BLaER1 (cell line): ENCODE measurements around the gene SACS.

Experiments
- H3K27ac ChIP-seq: shearing (Covaris generic); formaldehyde crosslinking; 2 replicates; pipeline ENCODE4 v1.8.1; 2022
- H3K27me3 ChIP-seq: shearing (Covaris generic); formaldehyde crosslinking; 2 replicates; pipeline ENCODE4 v1.8.1; 2022
- H3K36me3 ChIP-seq: shearing (Covaris generic); formaldehyde crosslinking; 2 replicates; pipeline ENCODE4 v1.8.1; 2022
- H3K4me1 ChIP-seq: shearing (Covaris generic); formaldehyde crosslinking; 2 replicates; pipeline ENCODE4 v1.8.1; 2022
- H3K4me2 ChIP-seq: shearing (Covaris generic); formaldehyde crosslinking; 2 replicates; pipeline ENCODE4 v1.8.1; 2022
- H3K4me3 ChIP-seq: shearing (Covaris generic); formaldehyde crosslinking; 2 replicates; pipeline ENCODE4 v1.8.1; 2022
- H3K9ac ChIP-seq: shearing (Covaris generic); formaldehyde crosslinking; 2 replicates; pipeline ENCODE4 v1.8.1; 2022
- H3K9me3 ChIP-seq: shearing (Covaris generic); formaldehyde crosslinking; 2 replicates; pipeline ENCODE4 v1.8.1; 2022
- H4K20me1 ChIP-seq: shearing (Covaris generic); formaldehyde crosslinking; 2 replicates; pipeline ENCODE4 v1.8.1; 2022
- Cebpa-rat ChIP-seq: shearing (Covaris generic); IDR thresholded peaks from 2 replicates; pipeline ENCODE4 v1.8.1; 2022

Gene SACS

GRCh38 chr13:23384111-23384510 lies 49.4 kb downstream of the SACS start:
- no peaks in the 10 kb centered on the region for H4K20me1 ChIP-seq
- no peak for TF ChIP-seq Cebpa-rat
- peaks cover 33% of the 10 kb centered on the region for H3K4me1 ChIP-seq
- no peak overlapping the region for H3K9ac ChIP-seq
- no peaks in the 10 kb centered on the region for H3K27me3 ChIP-seq
- H3K27ac ChIP-seq: no peak overlapping the region
- H3K36me3 ChIP-seq: no peaks in the 10 kb centered on the region
- H3K4me2 ChIP-seq: no peak overlapping the region
- no peak overlapping the region for H3K4me3 ChIP-seq
- H3K9me3 ChIP-seq: no peaks in the 10 kb centered on the region

- no peak overlapping the region for H3K27ac ChIP-seq
- H3K4me1 ChIP-seq: peaks cover 42% of the 10 kb centered on the region
- no peaks in the 10 kb centered on the region for H3K36me3 ChIP-seq
- no peaks in the 10 kb centered on the region for H3K9me3 ChIP-seq
- no peak overlapping the region for H3K4me2 ChIP-seq
- no peak overlapping the region for H3K4me3 ChIP-seq
- H4K20me1 ChIP-seq: no peaks in the 10 kb centered on the region
- H3K27me3 ChIP-seq: no peaks in the 10 kb centered on the region
- no peak for TF ChIP-seq Cebpa-rat
- H3K9ac ChIP-seq: no peak overlapping the region
Measured at GRCh38 chr13:23383151-23383550, 50.4 kb downstream of the SACS start.

- TF ChIP-seq Cebpa-rat: no peak
- H3K36me3 ChIP-seq: no peaks in the 10 kb centered on the region
- H3K27me3 ChIP-seq: no peaks in the 10 kb centered on the region
- peak overlapping the region; percentile 58 for H3K4me2 ChIP-seq
- no peaks in the 10 kb centered on the region for H3K9me3 ChIP-seq
- no peak overlapping the region for H3K9ac ChIP-seq
- H3K4me1 ChIP-seq: peaks cover 55% of the 10 kb centered on the region
- no peaks in the 10 kb centered on the region for H4K20me1 ChIP-seq
- no peak overlapping the region for H3K4me3 ChIP-seq
- no peak overlapping the region for H3K27ac ChIP-seq
Measured at GRCh38 chr13:23381866-23382265, 51.6 kb downstream of the SACS start.

GRCh38 chr13:23380534-23380933 lies 53.0 kb downstream of the SACS start:
- Histone ChIP-seq H3K27me3 (no peaks in the 10 kb centered on the region), H4K20me1 (no peaks in the 10 kb centered on the region), H3K9me3 (no peaks in the 10 kb centered on the region), H3K9ac (no peak overlapping the region), H3K27ac (no peak overlapping the region), H3K4me1 (peaks cover 68% of the 10 kb centered on the region), H3K4me2 (peak overlapping the region; percentile 78), H3K36me3 (no peaks in the 10 kb centered on the region), H3K4me3 (no peak overlapping the region)
- TF ChIP-seq Cebpa-rat: no peak

GRCh38 chr13:23377983-23378632 lies 55.4 kb downstream of the SACS start:
- H3K9me3 ChIP-seq: no peaks in the 10 kb centered on the region
- TF ChIP-seq Cebpa-rat: no peak
- peaks cover 11% of the 10 kb centered on the region for H4K20me1 ChIP-seq
- H3K4me2 ChIP-seq: peak overlapping the region; percentile 78
- H3K27me3 ChIP-seq: no peaks in the 10 kb centered on the region
- no peak overlapping the region for H3K4me3 ChIP-seq
- H3K9ac ChIP-seq: no peak overlapping the region
- H3K36me3 ChIP-seq: peaks cover 5% of the 10 kb centered on the region; the same call in 1 of the 2 replicates
- peak overlapping the region; percentile 36 for H3K27ac ChIP-seq
- peaks cover 82% of the 10 kb centered on the region for H3K4me1 ChIP-seq

- TF ChIP-seq Cebpa-rat: no peak
- H3K4me3 ChIP-seq: no peak overlapping the region
- no peaks in the 10 kb centered on the region for H3K27me3 ChIP-seq
- no peaks in the 10 kb centered on the region for H3K9me3 ChIP-seq
- H3K9ac ChIP-seq: no peak overlapping the region
- H3K4me2 ChIP-seq: peak overlapping the region; percentile 78
- H3K4me1 ChIP-seq: peaks cover 88% of the 10 kb centered on the region
- H3K27ac ChIP-seq: peak overlapping the region; percentile 19
- peaks cover 16% of the 10 kb centered on the region for H4K20me1 ChIP-seq
- peaks cover 10% of the 10 kb centered on the region; the same call in 1 of the 2 replicates for H3K36me3 ChIP-seq
Measured at GRCh38 chr13:23377579-23377978, 55.9 kb downstream of the SACS start.

- no peak for TF ChIP-seq Cebpa-rat
- peak overlapping the region; percentile 80 for H3K4me2 ChIP-seq
- H3K4me1 ChIP-seq: peaks cover 73% of the 10 kb centered on the region
- H4K20me1 ChIP-seq: peaks cover 28% of the 10 kb centered on the region
- no peaks in the 10 kb centered on the region for H3K27me3 ChIP-seq
- H3K9me3 ChIP-seq: no peaks in the 10 kb centered on the region
- H3K4me3 ChIP-seq: peak overlapping the region; percentile 89
- H3K27ac ChIP-seq: peak overlapping the region; percentile 96
- H3K9ac ChIP-seq: peak overlapping the region; percentile 96
- H3K36me3 ChIP-seq: peaks cover 30% of the 10 kb centered on the region
Measured at GRCh38 chr13:23375001-23375971, 58.2 kb downstream of the SACS start.

- no peak overlapping the region for H3K9ac ChIP-seq
Measured at GRCh38 chr13:23372264-23372906, 61.1 kb downstream of the SACS start.

GRCh38 chr13:23367907-23368306 lies 65.6 kb downstream of the SACS start:
- Histone ChIP-seq H3K27me3 (no peaks in the 10 kb centered on the region), H3K9me3 (no peaks in the 10 kb centered on the region), H4K20me1 (peaks cover 15% of the 10 kb centered on the region), H3K27ac (no peak overlapping the region), H3K4me1 (peaks cover 10% of the 10 kb centered on the region), H3K9ac (no peak overlapping the region), H3K4me3 (no peak overlapping the region), H3K4me2 (no peak overlapping the region), H3K36me3 (peaks cover 98% of the 10 kb centered on the region)
- TF ChIP-seq Cebpa-rat: no peak

More at GRCh38 chr13:23372264-23372906, 61.1 kb downstream of the SACS start:
- no peak overlapping the region for H3K27ac ChIP-seq
- H4K20me1 ChIP-seq: peaks cover 28% of the 10 kb centered on the region
- peak overlapping the region; percentile 80 for H3K4me2 ChIP-seq
- H3K4me3 ChIP-seq: no peak overlapping the region
- H3K4me1 ChIP-seq: peaks cover 44% of the 10 kb centered on the region
- H3K36me3 ChIP-seq: peaks cover 59% of the 10 kb centered on the region
- TF ChIP-seq Cebpa-rat: no peak
- H3K27me3 ChIP-seq: no peaks in the 10 kb centered on the region
- no peaks in the 10 kb centered on the region for H3K9me3 ChIP-seq

GRCh38 chr13:23365652-23366051 lies 67.8 kb downstream of the SACS start:
- Histone ChIP-seq H3K4me3 (no peak overlapping the region), H3K27ac (no peak overlapping the region), H3K9ac (no peak overlapping the region), H3K4me2 (no peak overlapping the region), H4K20me1 (peaks cover 9% of the 10 kb centered on the region; the same call in 1 of the 2 replicates), H3K9me3 (no peaks in the 10 kb centered on the region), H3K27me3 (no peaks in the 10 kb centered on the region), H3K36me3 (peaks cover 100% of the 10 kb centered on the region), H3K4me1 (no peaks in the 10 kb centered on the region)
- no peak for TF ChIP-seq Cebpa-rat
